IPS-18c (cell line): Measurements from ENCODE around the gene PROSER1.

Source experiments
- H3K4me3 ChIP-seq: 2 replicates; pipeline ENCODE4 v1.7.0; 2013; ENCODE audit warnings: low read depth, mild to moderate bottlenecking, low read length, moderate library complexity; ENCODE audit not compliant: insufficient read depth
- H3K9me3 ChIP-seq: one replicate; pipeline ENCODE4 v1.6.1; 2013; ENCODE audit warnings: mild to moderate bottlenecking, low read length, moderate library complexity; ENCODE audit not compliant: control insufficient read depth, insufficient read depth

PROSER1 gene

GRCh38 chr13:38979891-38980749 lies 57.8 kb downstream of the PROSER1 start:
- H3K4me3 ChIP-seq, result no peak overlapping the region
- H3K9me3 ChIP-seq, result no peaks in the 10 kb centered on the region

- Histone ChIP-seq H3K4me3 (no peak overlapping the region), H3K9me3 (no peaks in the 10 kb centered on the region)
Measured at GRCh38 chr13:38970380-38971051, 67.4 kb downstream of the PROSER1 start.

- no peak overlapping the region for H3K4me3 ChIP-seq
Measured at GRCh38 chr13:38969187-38969586, 68.7 kb downstream of the PROSER1 start.

GRCh38 chr13:38967446-38967845 lies 70.4 kb downstream of the PROSER1 start:
- no peaks in the 10 kb centered on the region for H3K9me3 ChIP-seq
- H3K4me3 ChIP-seq, result no peak overlapping the region

More at GRCh38 chr13:38969187-38969586, 68.7 kb downstream of the PROSER1 start:
- no peaks in the 10 kb centered on the region for H3K9me3 ChIP-seq

GRCh38 chr13:38965281-38965680 lies 72.6 kb downstream of the PROSER1 start:
- peaks cover 3% of the 10 kb centered on the region for H3K9me3 ChIP-seq
- H3K4me3 ChIP-seq, result no peak overlapping the region

GRCh38 chr13:38960175-38960574 lies 77.7 kb downstream of the PROSER1 start:
- Histone ChIP-seq H3K4me3 (no peak overlapping the region), H3K9me3 (peaks cover 3% of the 10 kb centered on the region)
